SU-DHL-6 (cell line): ENCODE data around the gene ESPN.
"Not testable (repeated sequence)": the region's sequence is repeated elsewhere in the genome, so short reads cannot be mapped to it uniquely, and the experiment has no call there.

Experiments
- H2AFZ ChIP-seq: fragments of 200-600 bp; sonication (generic); 2 replicates; pipeline ENCODE4 v1.6.1; 2014; ENCODE audit warnings: low read depth, mild to moderate bottlenecking, moderate library complexity, mixed read lengths, antibody characterized with exemption, low read length; ENCODE audit not compliant: severe bottlenecking
- H3F3A ChIP-seq: fragments of 200-600 bp; shearing (Covaris generic); 2 replicates; pipeline ENCODE4 v1.6.0; 2016; ENCODE audit warnings: antibody characterized with exemption, mild to moderate bottlenecking; ENCODE audit not compliant: insufficient read depth
- H3K27ac ChIP-seq: fragments of 200-600 bp; sonication (generic); 2 replicates; pipeline ENCODE4 v1.5.1; 2016; ENCODE audit warnings: low read depth, mild to moderate bottlenecking, low read length, moderate library complexity, mixed read lengths
- H3K27me3 ChIP-seq: fragments of 200-600 bp; sonication (generic), shearing (Covaris generic); 2 replicates; pipeline ENCODE4 v1.6.0; 2014; ENCODE audit warnings: mild to moderate bottlenecking, low read length
- H3K36me3 ChIP-seq: fragments of 200-600 bp; sonication (generic); 2 replicates; pipeline ENCODE4 v1.6.1; 2014; ENCODE audit warnings: mild to moderate bottlenecking, low read length, mixed read lengths
- H3K4me2 ChIP-seq: fragments of 300-600, 200-600 bp; shearing (Covaris generic), sonication (generic); 2 replicates; pipeline ENCODE4 v1.6.0; 2014; ENCODE audit warnings: low read length, low read depth, mild to moderate bottlenecking; ENCODE audit not compliant: poor library complexity, severe bottlenecking
- H3K4me3 ChIP-seq: fragments of 200-600 bp; sonication (generic); 2 replicates; pipeline ENCODE4 v1.5.1; 2014; ENCODE audit warnings: antibody characterized with exemption, low read length, mild to moderate bottlenecking, mixed read lengths; ENCODE audit not compliant: insufficient read depth, poor library complexity, severe bottlenecking
- H3K79me2 ChIP-seq: fragments of 200-600 bp; sonication (generic); 2 replicates; pipeline ENCODE4 v1.6.1; 2014; ENCODE audit warnings: mild to moderate bottlenecking, low read length, moderate library complexity; ENCODE audit not compliant: insufficient read depth
- H3K9ac ChIP-seq: fragments of 200-600 bp; sonication (generic); 2 replicates; pipeline ENCODE4 v1.7.0; 2014; ENCODE audit warnings: mild to moderate bottlenecking, low read length
- H3K9me2 ChIP-seq: fragments of 200-600 bp; sonication (generic); replicated peaks from 2 replicates; pipeline ENCODE4 v1.6.1; 2014; ENCODE audit warnings: low read length; ENCODE audit not compliant: insufficient read depth
- H3K9me3 ChIP-seq: fragments of 200-600 bp; sonication (generic); 2 replicates; pipeline ENCODE4 v1.6.1; 2014; ENCODE audit warnings: low read length, mixed read lengths; ENCODE audit not compliant: insufficient read depth
- H4K20me1 ChIP-seq: fragments of 200-600 bp; sonication (generic); 2 replicates; pipeline ENCODE4 v1.6.1; 2014; ENCODE audit warnings: low read depth, mild to moderate bottlenecking, antibody characterized with exemption, low read length, moderate library complexity, mixed read lengths
- EZH2phosphoT487 ChIP-seq: fragments of 200-600 bp; sonication (generic), shearing (Covaris generic); conservative IDR thresholded peaks from 2 replicates; pipeline ENCODE4 v1.6.1; 2018; ENCODE audit warnings: mild to moderate bottlenecking, antibody characterized with exemption, low read length, moderate library complexity, mixed read lengths
- TF ChIP-seq, protein P1 (sequence below): fragments of 200-600 bp; sonication (generic); IDR thresholded peaks from one replicate; pipeline ENCODE4 v1.5.1; 2017; ENCODE audit warnings: antibody characterized with exemption, mild to moderate bottlenecking, low read length, moderate library complexity; ENCODE audit not compliant: insufficient read depth, poor library complexity, severe bottlenecking

The ESPN gene

GRCh38 chr1:6426972-6427350, 2.4 kb downstream of the ESPN start:
- Histone ChIP-seq H4K20me1 (no peaks in the 10 kb centered on the region), H3K4me3 (no peak overlapping the region), H3K27me3 (no peaks in the 10 kb centered on the region), H3K9me3 (no peaks in the 10 kb centered on the region), H3K9me2 (no peaks in the 10 kb centered on the region), H2AFZ (no peak overlapping the region), H3K27ac (no peak overlapping the region), H3K79me2 (no peaks in the 10 kb centered on the region), H3K9ac (no peak overlapping the region), H3K4me2 (no peak overlapping the region), H3F3A (no peaks in the 10 kb centered on the region), H3K36me3 (no peaks in the 10 kb centered on the region)
- no peak for TF ChIP-seq EZH2phosphoT487
- TF ChIP-seq, protein P1, sequence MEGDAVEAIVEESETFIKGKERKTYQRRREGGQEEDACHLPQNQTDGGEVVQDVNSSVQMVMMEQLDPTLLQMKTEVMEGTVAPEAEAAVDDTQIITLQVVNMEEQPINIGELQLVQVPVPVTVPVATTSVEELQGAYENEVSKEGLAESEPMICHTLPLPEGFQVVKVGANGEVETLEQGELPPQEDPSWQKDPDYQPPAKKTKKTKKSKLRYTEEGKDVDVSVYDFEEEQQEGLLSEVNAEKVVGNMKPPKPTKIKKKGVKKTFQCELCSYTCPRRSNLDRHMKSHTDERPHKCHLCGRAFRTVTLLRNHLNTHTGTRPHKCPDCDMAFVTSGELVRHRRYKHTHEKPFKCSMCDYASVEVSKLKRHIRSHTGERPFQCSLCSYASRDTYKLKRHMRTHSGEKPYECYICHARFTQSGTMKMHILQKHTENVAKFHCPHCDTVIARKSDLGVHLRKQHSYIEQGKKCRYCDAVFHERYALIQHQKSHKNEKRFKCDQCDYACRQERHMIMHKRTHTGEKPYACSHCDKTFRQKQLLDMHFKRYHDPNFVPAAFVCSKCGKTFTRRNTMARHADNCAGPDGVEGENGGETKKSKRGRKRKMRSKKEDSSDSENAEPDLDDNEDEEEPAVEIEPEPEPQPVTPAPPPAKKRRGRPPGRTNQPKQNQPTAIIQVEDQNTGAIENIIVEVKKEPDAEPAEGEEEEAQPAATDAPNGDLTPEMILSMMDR = no peak

- no peaks in the 10 kb centered on the region for H3K9me2 ChIP-seq
- H3K79me2 ChIP-seq = no peaks in the 10 kb centered on the region
- H4K20me1 ChIP-seq = no peaks in the 10 kb centered on the region
- TF ChIP-seq, protein P1 = no peak
- no peak for TF ChIP-seq EZH2phosphoT487
- H3K4me2 ChIP-seq = no peak overlapping the region
- H3K27me3 ChIP-seq = no peaks in the 10 kb centered on the region
- no peak overlapping the region for H3K27ac ChIP-seq
- no peak overlapping the region for H3K9ac ChIP-seq
- no peak overlapping the region for H3K4me3 ChIP-seq
- no peaks in the 10 kb centered on the region for H3K36me3 ChIP-seq
- H3F3A ChIP-seq = no peaks in the 10 kb centered on the region
- no peaks in the 10 kb centered on the region for H3K9me3 ChIP-seq
- H2AFZ ChIP-seq = no peak overlapping the region
These were observed 3.1 kb downstream of the ESPN start for GRCh38 chr1:6427441-6428390.

- not testable (repeated sequence) for H3K9me3 ChIP-seq, H3K4me3 ChIP-seq, H3K9ac ChIP-seq, H3K27me3 ChIP-seq, H3K4me2 ChIP-seq, H3K79me2 ChIP-seq, H4K20me1 ChIP-seq, H3K27ac ChIP-seq, H3K9me2 ChIP-seq, H3K36me3 ChIP-seq, H3F3A ChIP-seq, H2AFZ ChIP-seq
These were observed 3.9 kb downstream of the ESPN start for GRCh38 chr1:6428453-6428852.

GRCh38 chr1:6429660-6430411, 5.3 kb downstream of the ESPN start:
- H3K9me2 ChIP-seq, H3K4me2 ChIP-seq, H3K27ac ChIP-seq, H3K36me3 ChIP-seq, H3K79me2 ChIP-seq, H2AFZ ChIP-seq, H3K4me3 ChIP-seq, H3K27me3 ChIP-seq, H3K9me3 ChIP-seq, H4K20me1 ChIP-seq, H3F3A ChIP-seq, H3K9ac ChIP-seq: not testable (repeated sequence)

GRCh38 chr1:6431645-6432579, 7.3 kb downstream of the ESPN start:
- not testable (repeated sequence) for H4K20me1 ChIP-seq, H2AFZ ChIP-seq

More at GRCh38 chr1:6431645-6432579, 7.3 kb downstream of the ESPN start:
- H3K27me3 ChIP-seq, H3K4me3 ChIP-seq, H3K27ac ChIP-seq, H3K79me2 ChIP-seq, H3K36me3 ChIP-seq, H3K9me2 ChIP-seq, H3K9me3 ChIP-seq, H3K9ac ChIP-seq, H3K4me2 ChIP-seq, H3F3A ChIP-seq: not testable (repeated sequence)
